Stimulated activated memory B cell treated with anti-CD40 and anti-IgM and Interleukin-4, amounts not matched to agents 10 μg/mL and 1 μg/mL and 100 μg/mL, for 72 hours (primary cell): ENCODE measurements around the gene LRRC17.
"Not testable (repeated sequence)": the region's sequence is repeated elsewhere in the genome, so short reads cannot be mapped to it uniquely, and the experiment has no call there.

Experiments used
- ATAC-seq: fragments of 150-1000 bp; cut with Tn5 transposase; 2 replicates; pipeline ENCODE4 v1.10.0; 2021
- H3K27ac Mint-ChIP-seq: one replicate; pipeline ENCODE4 v1.8.0; 2022; ENCODE audit warnings: mild to moderate bottlenecking, mixed read lengths
- H3K27me3 Mint-ChIP-seq: one replicate; pipeline ENCODE4 v1.8.0; 2022; ENCODE audit warnings: mixed read lengths
- H3K36me3 Mint-ChIP-seq: one replicate; pipeline ENCODE4 v1.8.0; 2022; ENCODE audit warnings: mixed read lengths
- H3K4me1 Mint-ChIP-seq: one replicate; pipeline ENCODE4 v1.8.0; 2022; ENCODE audit warnings: mixed read lengths
- H3K4me3 Mint-ChIP-seq: one replicate; pipeline ENCODE4 v1.8.0; 2022; ENCODE audit warnings: mild to moderate bottlenecking, moderate library complexity, mixed read lengths
- H3K9me3 Mint-ChIP-seq: one replicate; pipeline ENCODE4 v1.8.0; 2022; ENCODE audit warnings: mixed read lengths

Gene LRRC17

GRCh38 chr7:102890971-102891692 lies 21.7 kb upstream of the LRRC17 start:
- no peak for ATAC-seq
- Mint-ChIP-seq H3K27me3 (no peaks in the 10 kb centered on the region), H3K4me1 (no peaks in the 10 kb centered on the region), H3K4me3 (no peak overlapping the region), H3K27ac (no peak overlapping the region), H3K36me3 (no peaks in the 10 kb centered on the region), H3K9me3 (no peaks in the 10 kb centered on the region)

GRCh38 chr7:102891693-102892261 lies 21.0 kb upstream of the LRRC17 start:
- no peak for ATAC-seq
- no peaks in the 10 kb centered on the region for H3K4me1 Mint-ChIP-seq

GRCh38 chr7:102892631-102893278 lies 20.0 kb upstream of the LRRC17 start:
- Mint-ChIP-seq H3K27me3 (no peaks in the 10 kb centered on the region), H3K4me1 (no peaks in the 10 kb centered on the region), H3K4me3 (no peak overlapping the region), H3K36me3 (no peaks in the 10 kb centered on the region), H3K9me3 (no peaks in the 10 kb centered on the region), H3K27ac (no peak overlapping the region)
- no peak for ATAC-seq

More at GRCh38 chr7:102891693-102892261, 21.0 kb upstream of the LRRC17 start:
- Mint-ChIP-seq H3K27ac (no peak overlapping the region), H3K4me3 (no peak overlapping the region), H3K36me3 (no peaks in the 10 kb centered on the region), H3K9me3 (no peaks in the 10 kb centered on the region), H3K27me3 (no peaks in the 10 kb centered on the region)

- no peak overlapping the region for H3K27ac Mint-ChIP-seq
- H3K4me3 Mint-ChIP-seq: no peak overlapping the region
- no peaks in the 10 kb centered on the region for H3K9me3 Mint-ChIP-seq
- ATAC-seq: no peak
- no peaks in the 10 kb centered on the region for H3K27me3 Mint-ChIP-seq
- H3K36me3 Mint-ChIP-seq: no peaks in the 10 kb centered on the region
- H3K4me1 Mint-ChIP-seq: no peaks in the 10 kb centered on the region
These were observed 17.2 kb upstream of the LRRC17 start for GRCh38 chr7:102895602-102896001.

GRCh38 chr7:102896585-102896984 lies 16.2 kb upstream of the LRRC17 start:
- H3K36me3 Mint-ChIP-seq: no peaks in the 10 kb centered on the region
- no peaks in the 10 kb centered on the region for H3K27me3 Mint-ChIP-seq
- ATAC-seq: no peak
- no peak overlapping the region for H3K27ac Mint-ChIP-seq
- no peaks in the 10 kb centered on the region for H3K4me1 Mint-ChIP-seq
- no peak overlapping the region for H3K4me3 Mint-ChIP-seq
- no peaks in the 10 kb centered on the region for H3K9me3 Mint-ChIP-seq

GRCh38 chr7:102897211-102897631 lies 15.6 kb upstream of the LRRC17 start:
- H3K4me3 Mint-ChIP-seq: no peak overlapping the region
- no peaks in the 10 kb centered on the region for H3K27me3 Mint-ChIP-seq
- no peaks in the 10 kb centered on the region for H3K9me3 Mint-ChIP-seq
- H3K4me1 Mint-ChIP-seq: no peaks in the 10 kb centered on the region
- H3K36me3 Mint-ChIP-seq: no peaks in the 10 kb centered on the region
- H3K27ac Mint-ChIP-seq: no peak overlapping the region
- ATAC-seq: no peak

GRCh38 chr7:102897856-102898531 lies 14.8 kb upstream of the LRRC17 start:
- Mint-ChIP-seq H3K27me3 (no peaks in the 10 kb centered on the region), H3K4me3 (no peak overlapping the region), H3K9me3 (no peaks in the 10 kb centered on the region), H3K36me3 (no peaks in the 10 kb centered on the region), H3K27ac (no peak overlapping the region), H3K4me1 (no peaks in the 10 kb centered on the region)
- no peak for ATAC-seq

- Mint-ChIP-seq H3K9me3 (no peaks in the 10 kb centered on the region), H3K36me3 (no peaks in the 10 kb centered on the region), H3K27ac (no peak overlapping the region), H3K27me3 (no peaks in the 10 kb centered on the region), H3K4me3 (no peak overlapping the region), H3K4me1 (no peaks in the 10 kb centered on the region)
- no peak for ATAC-seq
These were observed 14.3 kb upstream of the LRRC17 start for GRCh38 chr7:102898532-102898859.

GRCh38 chr7:102902052-102902451 lies 10.7 kb upstream of the LRRC17 start:
- not testable (repeated sequence) for ATAC-seq, H3K4me3 Mint-ChIP-seq, H3K4me1 Mint-ChIP-seq, H3K27ac Mint-ChIP-seq, H3K27me3 Mint-ChIP-seq, H3K36me3 Mint-ChIP-seq, H3K9me3 Mint-ChIP-seq

GRCh38 chr7:102903576-102903975 lies 9.2 kb upstream of the LRRC17 start:
- H3K27ac Mint-ChIP-seq, H3K9me3 Mint-ChIP-seq, H3K4me3 Mint-ChIP-seq, ATAC-seq, H3K27me3 Mint-ChIP-seq, H3K4me1 Mint-ChIP-seq, H3K36me3 Mint-ChIP-seq: not testable (repeated sequence)

- H3K4me3 Mint-ChIP-seq: no peak overlapping the region
- ATAC-seq: no peak
- peaks cover 31% of the 10 kb centered on the region for H3K36me3 Mint-ChIP-seq
- H3K27me3 Mint-ChIP-seq: no peaks in the 10 kb centered on the region
- H3K27ac Mint-ChIP-seq: no peak overlapping the region
- peaks cover 9% of the 10 kb centered on the region for H3K9me3 Mint-ChIP-seq
- no peaks in the 10 kb centered on the region for H3K4me1 Mint-ChIP-seq
These were observed 4.1 kb upstream of the LRRC17 start for GRCh38 chr7:102908676-102909075.

GRCh38 chr7:102913826-102914225 lies 1.0 kb downstream of the LRRC17 start:
- no peaks in the 10 kb centered on the region for H3K27me3 Mint-ChIP-seq
- no peak overlapping the region for H3K27ac Mint-ChIP-seq
- no peak overlapping the region for H3K4me3 Mint-ChIP-seq
- H3K36me3 Mint-ChIP-seq: peaks cover 22% of the 10 kb centered on the region
- no peaks in the 10 kb centered on the region for H3K4me1 Mint-ChIP-seq
- no peaks in the 10 kb centered on the region for H3K9me3 Mint-ChIP-seq
- no peak for ATAC-seq

- Mint-ChIP-seq H3K36me3 (peaks cover 22% of the 10 kb centered on the region), H3K4me1 (no peaks in the 10 kb centered on the region), H3K4me3 (no peak overlapping the region), H3K27me3 (no peaks in the 10 kb centered on the region), H3K27ac (no peak overlapping the region), H3K9me3 (no peaks in the 10 kb centered on the region)
- ATAC-seq: no peak
These were observed 1.8 kb downstream of the LRRC17 start for GRCh38 chr7:102914585-102914984.

GRCh38 chr7:102916426-102916825 lies 3.6 kb downstream of the LRRC17 start:
- no peaks in the 10 kb centered on the region for H3K27me3 Mint-ChIP-seq
- no peaks in the 10 kb centered on the region for H3K9me3 Mint-ChIP-seq
- no peak overlapping the region for H3K27ac Mint-ChIP-seq
- ATAC-seq: no peak
- H3K4me3 Mint-ChIP-seq: no peak overlapping the region
- peaks cover 9% of the 10 kb centered on the region for H3K36me3 Mint-ChIP-seq
- no peaks in the 10 kb centered on the region for H3K4me1 Mint-ChIP-seq

GRCh38 chr7:102916881-102917280 lies 4.1 kb downstream of the LRRC17 start:
- no peak overlapping the region for H3K27ac Mint-ChIP-seq

More at GRCh38 chr7:102916881-102917280, 4.1 kb downstream of the LRRC17 start:
- no peak for ATAC-seq
- Mint-ChIP-seq H3K4me1 (no peaks in the 10 kb centered on the region), H3K9me3 (no peaks in the 10 kb centered on the region), H3K4me3 (no peak overlapping the region), H3K36me3 (peaks cover 8% of the 10 kb centered on the region), H3K27me3 (no peaks in the 10 kb centered on the region)
